Mesenchymal stem cell (in vitro differentiated cells and primary cell): ENCODE results near the gene BACH1.
A peak's percentile ranks its signal among the peaks of the same experiment; 100 is the strongest.

Source experiments
- DNase-seq: peaks from one replicate; pipeline ENCODE4 v3.0.0-alpha.2; 2013
- H2AFZ ChIP-seq: one replicate; pipeline ENCODE4 v1.6.1; 2013; ENCODE audit warnings: low read depth, mild to moderate bottlenecking, control low read depth, inconsistent platforms, low read length, moderate library complexity
- H2AK5ac ChIP-seq: 2 replicates; pipeline ENCODE4 v1.6.1; 2013; ENCODE audit warnings: low read length, moderate library complexity, mild to moderate bottlenecking, inconsistent platforms; ENCODE audit not compliant: severe bottlenecking
- H2BK120ac ChIP-seq: one replicate; pipeline ENCODE4 v1.6.1; 2013; ENCODE audit warnings: low read depth, mild to moderate bottlenecking, inconsistent platforms, low read length, moderate library complexity
- H2BK12ac ChIP-seq, 2 experiments: one replicate each; pipeline ENCODE4 v1.6.1; 2013; ENCODE audit warnings: inconsistent platforms in 2 of 2, low read length in 2 of 2, mild to moderate bottlenecking in 2 of 2, moderate library complexity in 2 of 2, control low read depth in 1 of 2
- H2BK15ac ChIP-seq: one replicate; pipeline ENCODE4 v1.6.1; 2013; ENCODE audit warnings: mild to moderate bottlenecking, low read depth, inconsistent platforms; ENCODE audit not compliant: poor library complexity, severe bottlenecking
- H2BK5ac ChIP-seq: 2 replicates; pipeline ENCODE4 v1.6.1; 2013; ENCODE audit warnings: low read depth, mild to moderate bottlenecking, low read length, control low read depth, inconsistent platforms; ENCODE audit not compliant: poor library complexity, severe bottlenecking
- H3K14ac ChIP-seq, 2 experiments: one replicate each; pipeline ENCODE4 v1.6.1; 2013; ENCODE audit warnings: inconsistent platforms in 2 of 2, low read length in 2 of 2, control low read depth in 1 of 2, mild to moderate bottlenecking in 1 of 2, moderate library complexity in 1 of 2
- H3K18ac ChIP-seq, 2 experiments: one replicate each; pipeline ENCODE4 v1.6.1; 2013; ENCODE audit warnings: inconsistent platforms in 2 of 2, low read length in 2 of 2, control low read depth in 1 of 2, low read depth in 1 of 2, mild to moderate bottlenecking in 1 of 2
- H3K23ac ChIP-seq, 2 experiments: one replicate each; pipeline ENCODE4 v1.6.1; 2013; ENCODE audit warnings: inconsistent platforms in 2 of 2, low read length in 2 of 2, mild to moderate bottlenecking in 2 of 2, moderate library complexity in 2 of 2, control low read depth in 1 of 2
- H3K27ac ChIP-seq: 2 replicates; pipeline ENCODE4 v1.5.1; 2013; ENCODE audit warnings: mild to moderate bottlenecking, moderate library complexity, low read length, control low read depth, inconsistent platforms; ENCODE audit not compliant: poor library complexity, severe bottlenecking
- H3K27me3 ChIP-seq, 2 experiments: 2 replicates each; pipeline versions ENCODE4 v1.6.1 to v1.7.0; 2013; ENCODE audit warnings: low read length in 2 of 2, mild to moderate bottlenecking in 2 of 2, moderate library complexity in 2 of 2, control low read depth in 1 of 2, inconsistent platforms in 1 of 2; ENCODE audit not compliant: control insufficient read depth in 1 of 2, insufficient read depth in 1 of 2
- H3K36me3 ChIP-seq, 2 experiments: 2 replicates each; pipeline versions ENCODE4 v1.6.1 to v1.7.0; 2013; ENCODE audit warnings: low read length in 2 of 2, control low read depth in 1 of 2, inconsistent platforms in 1 of 2, low read depth in 1 of 2, mild to moderate bottlenecking in 1 of 2; ENCODE audit not compliant: insufficient read depth in 2 of 2, control insufficient read depth in 1 of 2
- H3K4ac ChIP-seq, 2 experiments: one replicate each; pipeline ENCODE4 v1.6.1; 2013; ENCODE audit warnings: inconsistent platforms in 2 of 2, low read length in 2 of 2, mild to moderate bottlenecking in 2 of 2, moderate library complexity in 2 of 2, control low read depth in 1 of 2, low read depth in 1 of 2
- H3K4me1 ChIP-seq: 2 replicates; pipeline ENCODE4 v1.6.1; 2013; ENCODE audit warnings: low read depth, low read length, control low read depth; ENCODE audit not compliant: control insufficient read depth, insufficient read depth
- H3K4me2 ChIP-seq: 2 replicates; pipeline ENCODE4 v1.6.1; 2013; ENCODE audit warnings: low read length, mild to moderate bottlenecking, inconsistent platforms; ENCODE audit not compliant: poor library complexity, severe bottlenecking
- H3K4me3 ChIP-seq, 2 experiments: 2 replicates each; pipeline versions ENCODE4 v1.5.1 to v1.7.0; 2013; ENCODE audit warnings: low read length in 2 of 2, mild to moderate bottlenecking in 2 of 2, control low read depth in 1 of 2, low read depth in 1 of 2; ENCODE audit not compliant: insufficient read depth in 1 of 2
- H3K79me1 ChIP-seq: replicated peaks from 2 replicates; pipeline ENCODE4 v1.6.1; 2013; ENCODE audit warnings: mild to moderate bottlenecking, control low read depth, low read length, inconsistent platforms; ENCODE audit not compliant: poor library complexity, severe bottlenecking
- H3K9ac ChIP-seq: 2 replicates; pipeline ENCODE4 v1.7.0; 2013; ENCODE audit warnings: mild to moderate bottlenecking, low read length, moderate library complexity
- H3K9me3 ChIP-seq: 2 replicates; pipeline ENCODE4 v1.7.0; 2013; ENCODE audit warnings: mild to moderate bottlenecking, low read length; ENCODE audit not compliant: control insufficient read depth
- H4K8ac ChIP-seq: one replicate; pipeline ENCODE4 v1.6.1; 2013; ENCODE audit warnings: inconsistent platforms, mild to moderate bottlenecking, low read length, moderate library complexity
- H4K91ac ChIP-seq: one replicate; pipeline ENCODE4 v1.6.1; 2013; ENCODE audit warnings: mild to moderate bottlenecking, low read length, inconsistent platforms
- WGBS: methylation state at CpG from one replicate; pipeline ENCODE4 v1.1.7; 2013; ENCODE audit warnings: mixed read lengths; 5-methylcytosine and 5-hydroxymethylcytosine counted together

Gene BACH1

GRCh38 chr21:29254550-29254949, 44.2 kb upstream of the BACH1 start:
- H2BK120ac ChIP-seq: no peak overlapping the region
- peaks cover 28% of the 10 kb centered on the region for H3K9me3 ChIP-seq
- no CpG with 5 or more reads among the region's 1 CpG for WGBS
- H4K91ac ChIP-seq: no peak overlapping the region
- H3K27me3 ChIP-seq: no peaks in the 10 kb centered on the region
- H3K9ac ChIP-seq: no peak overlapping the region
- DNase-seq: no peak
- no peak overlapping the region for H2AK5ac ChIP-seq
- H3K14ac ChIP-seq: no peak overlapping the region
- H2BK5ac ChIP-seq: no peak overlapping the region
- H3K27ac ChIP-seq: no peak overlapping the region
- no peak overlapping the region for H3K4ac ChIP-seq
- H3K36me3 ChIP-seq: no peaks in the 10 kb centered on the region
- no peak overlapping the region for H3K4me2 ChIP-seq
- no peak overlapping the region for H3K23ac ChIP-seq
- H3K18ac ChIP-seq: no peak overlapping the region
- peaks cover 2% of the 10 kb centered on the region for H3K4me1 ChIP-seq
- no peak overlapping the region for H2BK12ac ChIP-seq
- H2BK15ac ChIP-seq: no peak overlapping the region
- no peak overlapping the region for H2AFZ ChIP-seq
- peak overlapping the region in 1 of 2 experiments; percentile 17 for H3K4me3 ChIP-seq
- H3K79me1 ChIP-seq: no peaks in the 10 kb centered on the region
- H4K8ac ChIP-seq: no peak overlapping the region

- no peak for DNase-seq
- Histone ChIP-seq H3K79me1 (no peaks in the 10 kb centered on the region), H3K9ac (no peak overlapping the region), H4K8ac (no peak overlapping the region), H3K27me3 (no peaks in the 10 kb centered on the region), H2BK12ac (no peak overlapping the region), H3K4me2 (no peak overlapping the region), H3K36me3 (no peaks in the 10 kb centered on the region), H3K4me3 (no peak overlapping the region), H3K14ac (no peak overlapping the region), H2AFZ (no peak overlapping the region), H3K18ac (no peak overlapping the region), H2BK15ac (no peak overlapping the region), H4K91ac (no peak overlapping the region), H2AK5ac (no peak overlapping the region), H3K4ac (no peak overlapping the region), H2BK120ac (no peak overlapping the region), H3K9me3 (peaks cover 28% of the 10 kb centered on the region), H2BK5ac (no peak overlapping the region), H3K4me1 (peaks cover 4% of the 10 kb centered on the region), H3K27ac (no peak overlapping the region), H3K23ac (no peak overlapping the region)
- 66% methylated on average over 4 of the region's 7 CpGs for WGBS
Measured at GRCh38 chr21:29256126-29256910, 42.4 kb upstream of the BACH1 start.

- no peak overlapping the region for H2BK5ac ChIP-seq
- H3K18ac ChIP-seq: no peak overlapping the region
- no peak overlapping the region for H2AFZ ChIP-seq
- DNase-seq: no peak
- no peak overlapping the region for H2BK12ac ChIP-seq
- no peak overlapping the region for H4K8ac ChIP-seq
- no peaks in the 10 kb centered on the region for H3K36me3 ChIP-seq
- H3K9me3 ChIP-seq: peaks cover 23% of the 10 kb centered on the region
- H3K79me1 ChIP-seq: no peaks in the 10 kb centered on the region
- no peak overlapping the region for H3K4me2 ChIP-seq
- no peaks in the 10 kb centered on the region for H3K27me3 ChIP-seq
- no peak overlapping the region for H4K91ac ChIP-seq
- H3K4ac ChIP-seq: no peak overlapping the region
- peaks cover 4% of the 10 kb centered on the region for H3K4me1 ChIP-seq
- 100% methylated on average over 1 of the region's 2 CpGs for WGBS
- no peak overlapping the region for H2BK120ac ChIP-seq
- H3K27ac ChIP-seq: no peak overlapping the region
- H2AK5ac ChIP-seq: no peak overlapping the region
- no peak overlapping the region for H3K23ac ChIP-seq
- H2BK15ac ChIP-seq: no peak overlapping the region
- no peak overlapping the region for H3K9ac ChIP-seq
- H3K14ac ChIP-seq: no peak overlapping the region
- no peak overlapping the region for H3K4me3 ChIP-seq
Measured at GRCh38 chr21:29257701-29258100, 41.0 kb upstream of the BACH1 start.

- Histone ChIP-seq H3K9ac (peak overlapping the region; percentile 48), H2BK120ac (no peak overlapping the region), H2BK12ac (no peak overlapping the region), H4K91ac (no peak overlapping the region), H3K14ac (no peak overlapping the region), H2AK5ac (no peak overlapping the region), H3K18ac (no peak overlapping the region), H3K4me1 (peaks cover 4% of the 10 kb centered on the region), H2AFZ (no peak overlapping the region), H3K4ac (no peak overlapping the region), H3K27me3 (no peaks in the 10 kb centered on the region), H4K8ac (no peak overlapping the region), H3K9me3 (peaks cover 13% of the 10 kb centered on the region), H3K27ac (peak overlapping the region; percentile 75), H3K4me3 (peak overlapping the region in 1 of 2 experiments; percentile 35), H3K4me2 (peak overlapping the region; percentile 31), H2BK15ac (no peak overlapping the region), H3K79me1 (no peaks in the 10 kb centered on the region), H3K23ac (no peak overlapping the region), H2BK5ac (no peak overlapping the region), H3K36me3 (no peaks in the 10 kb centered on the region)
- DNase-seq: peak; percentile 70
- WGBS: 20% methylated on average over 3 of the region's 5 CpGs
Measured at GRCh38 chr21:29258626-29259338, 39.9 kb upstream of the BACH1 start.
